ENCODE results near the gene NAV2.
"Not testable (repeated sequence)": the region's sequence is repeated elsewhere in the genome, so short reads cannot be mapped to it uniquely, and the experiment has no call there.

The NAV2 gene

DNA sequence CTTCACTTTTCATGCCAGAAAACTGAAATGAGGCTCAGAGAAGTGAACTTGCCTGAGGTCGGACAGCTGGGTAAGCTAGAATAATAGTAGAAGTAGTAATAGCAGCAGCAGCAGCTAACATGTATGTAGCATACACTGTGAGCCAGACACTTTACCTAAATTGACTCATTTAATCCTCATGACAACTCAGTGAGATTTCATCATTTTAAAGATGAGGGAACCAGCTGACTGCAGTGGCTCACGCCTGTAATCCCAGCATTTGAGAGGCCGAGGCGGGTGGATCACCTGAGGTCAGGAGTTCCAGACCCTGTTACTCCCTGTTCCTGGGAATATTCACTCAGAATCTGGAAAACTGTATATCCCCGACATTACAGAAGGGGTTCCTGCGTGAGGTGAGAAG, 293.1 kb downstream of the NAV2 start:
- H3K4me3 ChIP-seq (ENCODE audit: low read depth, low read length), result no peak overlapping the region
- no peak for TF ChIP-seq MYC (IDR thresholded peaks at IDR 0.05; ENCODE audit: low read depth, low read length)
- TF ChIP-seq, protein P1, sequence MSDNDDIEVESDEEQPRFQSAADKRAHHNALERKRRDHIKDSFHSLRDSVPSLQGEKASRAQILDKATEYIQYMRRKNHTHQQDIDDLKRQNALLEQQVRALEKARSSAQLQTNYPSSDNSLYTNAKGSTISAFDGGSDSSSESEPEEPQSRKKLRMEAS (IDR thresholded peaks at IDR 0.05; ENCODE audit: low read depth, low read length), result no peak
- TF ChIP-seq, protein P2, sequence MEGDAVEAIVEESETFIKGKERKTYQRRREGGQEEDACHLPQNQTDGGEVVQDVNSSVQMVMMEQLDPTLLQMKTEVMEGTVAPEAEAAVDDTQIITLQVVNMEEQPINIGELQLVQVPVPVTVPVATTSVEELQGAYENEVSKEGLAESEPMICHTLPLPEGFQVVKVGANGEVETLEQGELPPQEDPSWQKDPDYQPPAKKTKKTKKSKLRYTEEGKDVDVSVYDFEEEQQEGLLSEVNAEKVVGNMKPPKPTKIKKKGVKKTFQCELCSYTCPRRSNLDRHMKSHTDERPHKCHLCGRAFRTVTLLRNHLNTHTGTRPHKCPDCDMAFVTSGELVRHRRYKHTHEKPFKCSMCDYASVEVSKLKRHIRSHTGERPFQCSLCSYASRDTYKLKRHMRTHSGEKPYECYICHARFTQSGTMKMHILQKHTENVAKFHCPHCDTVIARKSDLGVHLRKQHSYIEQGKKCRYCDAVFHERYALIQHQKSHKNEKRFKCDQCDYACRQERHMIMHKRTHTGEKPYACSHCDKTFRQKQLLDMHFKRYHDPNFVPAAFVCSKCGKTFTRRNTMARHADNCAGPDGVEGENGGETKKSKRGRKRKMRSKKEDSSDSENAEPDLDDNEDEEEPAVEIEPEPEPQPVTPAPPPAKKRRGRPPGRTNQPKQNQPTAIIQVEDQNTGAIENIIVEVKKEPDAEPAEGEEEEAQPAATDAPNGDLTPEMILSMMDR (IDR thresholded peaks at IDR 0.05; ENCODE audit: low read depth, low read length), result no peak
- no peak for TF ChIP-seq POLR2A (IDR thresholded peaks at IDR 0.05; ENCODE audit: extremely low read depth, insufficient read length)
- DNase-seq (ENCODE audit: low read depth), result no peak

DNA sequence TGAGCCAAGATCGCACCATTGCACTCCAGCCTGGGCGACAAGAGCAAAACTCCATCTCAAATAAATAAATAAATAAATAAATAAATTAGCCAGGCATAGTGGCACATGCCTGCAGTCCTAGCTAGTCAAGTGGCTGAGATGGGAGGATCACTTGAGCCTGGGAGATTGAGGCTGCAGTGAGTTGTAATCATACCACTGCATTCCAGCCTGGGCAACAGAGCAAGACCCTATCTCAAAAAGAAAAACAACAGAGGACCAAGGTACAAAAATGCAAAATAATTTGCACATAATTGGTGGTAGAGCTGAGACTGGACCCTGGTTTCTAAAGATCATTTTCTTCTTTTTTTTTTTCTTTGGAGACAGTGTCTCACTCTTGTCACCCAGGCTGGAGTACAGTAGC, 294.0 kb downstream of the NAV2 start:
- not testable (repeated sequence) for DNase-seq (ENCODE audit: low read depth)

DNA sequence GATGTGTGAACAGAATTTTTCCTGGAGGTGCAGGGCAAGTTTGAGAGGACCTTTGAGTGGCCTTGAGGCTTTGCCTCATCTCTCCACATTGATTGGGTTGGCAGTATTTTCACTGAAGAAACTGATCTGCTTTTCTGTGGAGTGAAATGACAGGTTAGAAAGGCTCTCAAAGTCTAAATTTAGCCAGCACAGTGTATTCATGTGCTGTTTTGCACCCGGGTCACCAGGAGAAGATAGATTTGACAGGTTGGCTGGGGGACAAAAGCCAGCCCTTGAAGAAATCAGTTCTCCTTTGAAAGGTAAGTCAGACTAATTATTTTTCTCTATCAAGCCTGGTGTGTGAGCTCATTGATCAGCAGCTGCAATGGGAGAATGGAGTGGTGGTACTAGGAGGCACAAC, 294.7 kb downstream of the NAV2 start:
- TF ChIP-seq, protein P1 (IDR thresholded peaks at IDR 0.05; ENCODE audit: low read depth, low read length), result no peak
- no peak for TF ChIP-seq MYC (IDR thresholded peaks at IDR 0.05; ENCODE audit: low read depth, low read length)
- TF ChIP-seq, protein P2 (IDR thresholded peaks at IDR 0.05; ENCODE audit: low read depth, low read length), result no peak
- no peak for DNase-seq (ENCODE audit: low read depth)
- no peak overlapping the region for H3K4me3 ChIP-seq (ENCODE audit: low read depth, low read length)

More for the DNA sequence above, 294.0 kb downstream of the NAV2 start:
- H3K4me3 ChIP-seq (ENCODE audit: low read depth, low read length), result not testable (repeated sequence)

DNA sequence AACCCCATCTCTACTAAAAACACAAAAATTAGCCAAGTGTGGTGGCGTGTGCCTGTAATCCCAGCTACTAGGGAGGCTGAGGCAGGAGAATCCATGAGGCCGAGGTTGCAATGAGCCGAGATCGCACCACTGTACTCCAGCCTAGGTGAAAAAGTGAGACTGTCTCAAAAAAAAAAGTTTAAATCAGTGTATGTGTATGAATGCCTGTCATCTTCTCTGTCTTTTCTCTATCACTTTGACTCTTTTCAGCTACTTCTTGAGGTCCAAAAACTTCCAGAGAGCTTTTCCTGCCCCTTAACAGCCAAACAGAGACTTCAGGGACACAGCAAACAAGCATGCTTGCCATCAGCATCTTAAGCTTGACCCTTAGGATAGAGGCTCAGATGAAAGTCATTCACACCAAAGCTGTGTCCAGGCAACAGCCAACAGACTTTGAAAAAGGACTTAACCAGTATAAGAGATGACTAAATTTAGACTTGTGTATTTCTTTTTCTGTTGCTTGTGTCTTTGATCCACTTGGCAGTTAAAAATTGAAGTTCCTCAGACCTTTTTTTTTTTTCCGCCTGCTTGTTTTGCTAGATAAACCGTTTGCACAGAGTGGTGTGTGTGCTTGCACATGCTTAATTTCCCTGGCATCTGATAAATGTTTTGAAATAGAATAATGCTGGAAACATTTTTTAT, 295.7 kb downstream of the NAV2 start:
- TF ChIP-seq, protein P2 (IDR thresholded peaks at IDR 0.05; ENCODE audit: low read depth, low read length), result no peak
- TF ChIP-seq, protein P1 (IDR thresholded peaks at IDR 0.05; ENCODE audit: low read depth, low read length), result no peak
- TF ChIP-seq MYC (IDR thresholded peaks at IDR 0.05; ENCODE audit: low read depth, low read length) (no peak), POLR2A (IDR thresholded peaks at IDR 0.05; ENCODE audit: extremely low read depth, insufficient read length) (no peak)
- H3K4me3 ChIP-seq (ENCODE audit: low read depth, low read length), result no peak overlapping the region
- DNase-seq (ENCODE audit: low read depth), result no peak

DNA sequence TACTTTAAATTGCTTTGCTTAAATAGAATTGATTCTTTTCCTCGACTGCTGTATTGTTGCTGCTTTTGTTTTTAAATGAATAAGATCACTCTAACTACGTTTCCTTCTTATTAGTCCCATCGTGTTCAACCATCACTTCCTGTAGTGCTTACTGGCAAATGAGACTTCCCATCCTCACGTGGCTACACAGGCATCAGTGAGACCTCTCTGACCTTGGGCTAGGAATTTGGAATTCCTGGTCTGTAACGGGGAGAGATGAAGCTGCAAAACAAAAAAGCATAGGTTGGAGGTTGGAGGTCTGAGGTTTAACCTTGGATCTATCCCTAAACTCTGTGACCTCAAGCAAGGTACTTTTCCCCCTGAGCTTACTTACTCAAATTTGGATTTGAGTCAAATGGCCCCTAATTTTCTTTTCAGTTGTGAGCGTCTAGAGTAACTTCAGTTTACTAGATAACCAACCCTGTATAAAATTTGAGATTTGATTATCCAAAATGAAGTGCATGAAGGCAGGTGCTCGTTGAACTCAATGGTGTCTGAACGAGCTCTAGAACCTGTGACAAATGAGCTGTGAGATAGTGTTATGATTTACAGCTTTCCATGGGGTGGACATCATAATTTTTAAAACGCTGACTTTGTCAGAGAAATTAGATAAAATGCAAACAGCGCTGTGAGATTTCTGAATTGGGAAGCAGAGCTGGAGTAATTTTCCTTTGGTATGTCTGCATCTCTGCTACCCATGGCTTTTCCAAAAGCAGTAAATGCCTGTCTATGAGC, 296.4 kb downstream of the NAV2 start:
- DNase-seq (ENCODE audit: low read depth), result no peak
- H3K4me3 ChIP-seq (ENCODE audit: low read depth, low read length), result no peak overlapping the region
- TF ChIP-seq, protein P2 (IDR thresholded peaks at IDR 0.05; ENCODE audit: low read depth, low read length), result no peak
- TF ChIP-seq, protein P1 (IDR thresholded peaks at IDR 0.05; ENCODE audit: low read depth, low read length), result no peak
- TF ChIP-seq POLR2A (IDR thresholded peaks at IDR 0.05; ENCODE audit: extremely low read depth, insufficient read length), result no peak
- TF ChIP-seq MYC (IDR thresholded peaks at IDR 0.05; ENCODE audit: low read depth, low read length), result no peak

DNA sequence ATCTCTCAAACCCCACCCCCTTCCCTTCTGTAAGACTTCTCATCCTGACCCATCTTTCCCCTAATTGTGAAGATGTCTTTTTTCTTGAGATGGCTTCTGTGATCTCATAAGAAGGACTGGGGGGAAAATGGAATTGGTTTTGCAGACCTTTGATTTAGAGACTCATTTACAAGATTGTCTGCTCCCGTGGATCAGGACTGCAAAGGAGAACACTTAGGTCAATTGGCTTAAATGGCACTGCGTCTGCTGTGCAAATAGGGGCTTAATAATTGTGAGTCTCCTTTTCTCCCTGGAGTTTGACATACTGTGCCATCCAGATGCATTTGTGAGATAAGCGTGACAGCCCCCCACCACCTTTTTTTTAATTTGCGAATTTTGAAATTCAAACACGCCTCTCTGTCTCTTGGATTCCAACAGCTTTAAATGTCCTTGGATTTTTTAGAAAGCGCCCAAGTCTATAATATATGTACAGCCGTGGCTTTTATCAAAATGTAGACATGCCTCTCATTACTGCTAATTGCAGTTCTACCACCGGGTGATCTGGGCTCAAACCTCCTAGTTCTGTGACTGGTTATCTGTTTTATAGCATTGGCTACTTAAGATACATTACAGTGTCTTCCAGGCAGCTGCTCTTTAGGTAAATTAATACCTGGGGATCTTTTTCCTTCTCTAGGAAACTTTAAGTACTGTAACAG, 297.7 kb downstream of the NAV2 start:
- no peak for TF ChIP-seq POLR2A (IDR thresholded peaks at IDR 0.05; ENCODE audit: extremely low read depth, insufficient read length)
- TF ChIP-seq MYC (IDR thresholded peaks at IDR 0.05; ENCODE audit: low read depth, low read length), result no peak
- TF ChIP-seq, protein P2 (IDR thresholded peaks at IDR 0.05; ENCODE audit: low read depth, low read length), result no peak
- TF ChIP-seq, protein P1 (IDR thresholded peaks at IDR 0.05; ENCODE audit: low read depth, low read length), result no peak
- H3K4me3 ChIP-seq (ENCODE audit: low read depth, low read length), result no peak overlapping the region
- DNase-seq (ENCODE audit: low read depth), result no peak

Data from NB4 (cell line).